ENCODE data around the gene TACC2. TPM values are rescaled to one million over a fixed set of nuclear protein-coding genes. Genes with fewer than 3 reads are reported as not detected.
"Not testable (repeated sequence)": the region's sequence is repeated elsewhere in the genome, so short reads cannot be mapped to it uniquely, and the experiment has no call there.

TACC2 gene
- total RNA-seq, 4 donors from 2014 or later, result 46.5 to 106 (median 71.6) TPM

DNA sequence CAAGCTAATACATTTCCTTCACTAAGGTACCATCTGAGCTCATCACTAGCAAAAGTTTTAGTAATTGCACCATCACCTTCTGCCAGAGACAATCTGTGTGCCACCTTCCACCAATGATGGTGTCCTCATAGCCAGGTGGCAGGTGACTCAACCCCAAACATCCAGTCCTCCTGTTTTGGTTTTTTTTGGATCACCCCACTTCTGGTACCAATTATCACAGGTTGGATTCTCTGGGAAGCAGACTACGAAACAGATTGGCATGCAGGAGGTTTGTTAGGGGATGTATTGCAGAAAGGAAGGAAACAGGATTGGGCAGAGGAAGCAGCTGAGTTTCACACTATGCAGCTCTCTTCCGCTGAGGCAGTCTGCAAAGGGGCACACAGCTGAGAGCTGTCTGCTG is 4.5 kb upstream of the TACC2 start:
- WGBS, 2 donors, result 71 to 77% methylated on average over 2 of the region's 2 CpGs
- H3K4me3 ChIP-seq, result no peak overlapping the region
- no peaks in the 10 kb centered on the region for H3K27me3 ChIP-seq
- intact Hi-C loops (cut with DNase I), result no loop called here
- H3K27ac ChIP-seq, result no peak overlapping the region
- no peak for DNase-seq
- H3K9me3 ChIP-seq, result peaks cover 0 to 11% (median 7%) of the 10 kb centered on the region in 3 donors
- TF ChIP-seq, protein P1, sequence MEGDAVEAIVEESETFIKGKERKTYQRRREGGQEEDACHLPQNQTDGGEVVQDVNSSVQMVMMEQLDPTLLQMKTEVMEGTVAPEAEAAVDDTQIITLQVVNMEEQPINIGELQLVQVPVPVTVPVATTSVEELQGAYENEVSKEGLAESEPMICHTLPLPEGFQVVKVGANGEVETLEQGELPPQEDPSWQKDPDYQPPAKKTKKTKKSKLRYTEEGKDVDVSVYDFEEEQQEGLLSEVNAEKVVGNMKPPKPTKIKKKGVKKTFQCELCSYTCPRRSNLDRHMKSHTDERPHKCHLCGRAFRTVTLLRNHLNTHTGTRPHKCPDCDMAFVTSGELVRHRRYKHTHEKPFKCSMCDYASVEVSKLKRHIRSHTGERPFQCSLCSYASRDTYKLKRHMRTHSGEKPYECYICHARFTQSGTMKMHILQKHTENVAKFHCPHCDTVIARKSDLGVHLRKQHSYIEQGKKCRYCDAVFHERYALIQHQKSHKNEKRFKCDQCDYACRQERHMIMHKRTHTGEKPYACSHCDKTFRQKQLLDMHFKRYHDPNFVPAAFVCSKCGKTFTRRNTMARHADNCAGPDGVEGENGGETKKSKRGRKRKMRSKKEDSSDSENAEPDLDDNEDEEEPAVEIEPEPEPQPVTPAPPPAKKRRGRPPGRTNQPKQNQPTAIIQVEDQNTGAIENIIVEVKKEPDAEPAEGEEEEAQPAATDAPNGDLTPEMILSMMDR (IDR thresholded peaks at IDR 0.05), result no peak
- no peak for TF ChIP-seq POLR2A (IDR thresholded peaks at IDR 0.05)
- peaks cover 0 to 19% (median 0%) of the 10 kb centered on the region in 3 donors for H3K4me1 ChIP-seq
- no peaks in the 10 kb centered on the region for H3K36me3 ChIP-seq

DNA sequence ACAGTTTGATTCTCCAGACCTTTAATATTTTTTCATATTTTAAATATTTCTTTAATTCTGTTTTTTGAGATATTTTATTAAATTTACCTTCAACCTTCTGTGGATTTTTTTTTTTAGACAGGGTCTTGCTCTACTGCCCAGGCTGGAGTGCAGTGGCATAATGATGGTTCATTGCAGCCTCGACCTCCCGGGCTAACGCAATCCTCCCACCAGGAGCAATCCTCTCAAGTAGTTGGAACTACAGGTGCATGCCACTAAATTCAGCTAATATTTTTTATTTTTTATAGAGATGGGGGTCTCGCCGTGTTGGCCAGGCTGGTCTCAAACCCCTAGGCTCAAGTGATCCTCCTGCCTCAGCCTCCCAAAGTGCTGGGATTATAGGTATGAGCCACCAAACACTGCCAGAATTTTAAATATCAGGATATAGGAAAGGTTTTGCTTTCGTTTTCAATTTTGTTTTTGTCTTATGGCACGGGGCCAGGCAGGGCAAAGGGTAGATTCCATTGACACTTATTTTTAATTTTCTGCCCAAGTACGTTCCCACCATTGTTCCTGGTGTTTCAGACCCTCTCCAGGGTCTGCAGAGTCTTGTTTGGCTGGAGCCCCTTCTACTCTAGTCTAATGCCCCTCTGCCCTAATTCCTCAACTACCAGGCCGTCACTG is 1.2 kb downstream of the TACC2 start:
- intact Hi-C loops (cut with DNase I), result no loop called here
- H3K36me3 ChIP-seq, result no peaks in the 10 kb centered on the region
- peak overlapping the region; percentile 40 to 89 (median 74) for H3K27ac ChIP-seq
- H3K27me3 ChIP-seq, result no peaks in the 10 kb centered on the region
- no peaks in the 10 kb centered on the region for H3K9me3 ChIP-seq
- H3K4me3 ChIP-seq, result peak overlapping the region in 1 of 4 donors; percentile 43
- H3K4me1 ChIP-seq, result peaks cover 0 to 61% (median 24%) of the 10 kb centered on the region in 3 donors
- TF ChIP-seq, protein P1 (IDR thresholded peaks at IDR 0.05), result no peak
- no peak for TF ChIP-seq POLR2A (IDR thresholded peaks at IDR 0.05)
- WGBS, 2 donors, result 50 to 53% methylated on average over 9 of the region's 9 CpGs
- DNase-seq, result no peak

DNA sequence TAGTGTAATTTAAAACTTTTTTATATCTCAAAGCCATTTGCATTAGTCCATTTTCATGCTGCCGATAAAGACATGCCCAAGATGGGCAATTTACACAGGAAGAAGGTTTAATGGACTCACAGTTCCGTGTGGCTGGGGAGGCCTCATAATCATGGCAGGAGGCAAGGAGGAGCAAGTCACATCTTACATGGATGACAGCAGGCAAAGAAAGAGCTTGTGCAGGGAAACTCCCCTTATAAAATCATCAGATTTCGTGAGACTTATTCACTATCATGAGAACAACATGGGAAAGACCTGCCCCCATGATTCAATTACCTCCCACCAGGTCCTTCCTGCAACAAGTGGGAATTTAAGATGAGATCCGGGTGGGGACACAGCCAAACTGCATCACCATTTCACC is 2.8 kb downstream of the TACC2 start:
- 90 to 100% methylated on average over 3 to 4 of the region's 4 CpGs for WGBS, 2 donors
- intact Hi-C loops (cut with DNase I); H3K36me3 ChIP-seq; H3K4me3 ChIP-seq; DNase-seq; H3K27me3 ChIP-seq; H3K9me3 ChIP-seq: not testable (repeated sequence)
- peaks cover 9 to 77% (median 33%) of the 10 kb centered on the region in 3 donors for H3K4me1 ChIP-seq
- peak overlapping the region in 2 of 4 donors; percentile 89 to 90 for H3K27ac ChIP-seq

DNA sequence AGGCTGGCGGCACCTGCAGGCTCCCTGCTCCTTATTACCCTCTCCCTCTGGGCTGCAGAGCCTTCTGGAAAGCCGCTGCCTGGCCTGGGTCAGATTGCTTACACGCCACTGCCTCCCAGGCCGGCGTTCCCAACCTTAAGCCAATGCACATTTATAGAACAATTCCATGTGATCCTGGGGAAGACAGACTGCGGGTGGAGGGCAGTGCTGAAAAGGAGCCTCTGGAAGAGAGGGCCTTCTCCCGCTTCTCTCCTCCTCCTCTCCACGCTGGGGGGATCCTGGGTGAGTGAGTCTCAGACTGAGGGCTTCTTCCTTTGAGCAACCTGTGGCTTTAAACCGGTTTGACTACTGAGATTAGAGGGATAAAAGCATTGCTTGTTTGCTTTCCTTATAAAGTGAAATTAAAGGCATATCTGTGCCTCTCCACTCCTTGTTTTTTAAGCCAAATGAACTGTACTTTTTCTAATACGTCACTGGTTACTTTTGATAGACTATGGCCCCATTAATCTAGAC is 5.5 kb downstream of the TACC2 start:
- H3K4me1 ChIP-seq, result peaks cover 9 to 65% (median 33%) of the 10 kb centered on the region in 3 donors
- TF ChIP-seq POLR2A (IDR thresholded peaks at IDR 0.05), result peak in 2 of 4 donors; percentile 35 to 51
- TF ChIP-seq, protein P1 (IDR thresholded peaks at IDR 0.05), result no peak
- H3K27ac ChIP-seq, result peak overlapping the region; percentile 86 to 90 (median 88)
- H3K4me3 ChIP-seq, result peak overlapping the region in 3 of 4 donors; percentile 12 to 47 (median 21)
- intact Hi-C loops (cut with DNase I), result no loop called here
- no peaks in the 10 kb centered on the region for H3K9me3 ChIP-seq
- WGBS, 2 donors, result 18 to 34% methylated on average over 6 to 9 of the region's 10 CpGs
- no peaks in the 10 kb centered on the region for H3K27me3 ChIP-seq
- no peak for DNase-seq
- H3K36me3 ChIP-seq, result no peaks in the 10 kb centered on the region

DNA sequence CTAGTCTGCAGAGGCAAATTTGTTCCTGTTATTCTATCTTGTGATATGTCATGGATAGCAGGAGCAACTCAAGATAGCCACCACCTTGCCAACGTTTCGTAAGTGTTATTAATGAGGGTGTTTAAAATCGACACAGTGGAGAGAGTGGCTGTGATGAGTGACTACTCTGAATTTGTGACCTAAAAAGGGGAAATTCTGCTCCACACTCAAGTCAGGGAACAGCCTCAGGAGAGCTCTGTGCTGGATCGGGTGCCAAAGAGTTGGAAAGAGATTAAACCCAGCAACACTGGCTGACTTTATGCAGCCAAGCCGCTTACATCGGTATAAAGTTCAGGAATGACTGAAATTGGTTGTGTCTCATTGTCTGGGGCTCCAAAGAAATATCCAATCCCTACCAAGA is 9.5 kb downstream of the TACC2 start:
- DNase-seq, result no peak
- peak overlapping the region in 3 of 4 donors; percentile 53 to 89 (median 70) for H3K27ac ChIP-seq
- intact Hi-C loops (cut with DNase I), result no loop called here
- H3K27me3 ChIP-seq, result no peaks in the 10 kb centered on the region
- WGBS, 2 donors, result 63 to 66% methylated on average over 6 of the region's 6 CpGs
- H3K36me3 ChIP-seq, result no peaks in the 10 kb centered on the region
- H3K4me1 ChIP-seq, result peaks cover 9 to 40% (median 19%) of the 10 kb centered on the region in 3 donors
- peaks cover 0 to 19% (median 12%) of the 10 kb centered on the region in 3 donors for H3K9me3 ChIP-seq
- H3K4me3 ChIP-seq, result no peak overlapping the region
- no peak for TF ChIP-seq POLR2A (IDR thresholded peaks at IDR 0.05)
- TF ChIP-seq, protein P1 (IDR thresholded peaks at IDR 0.05), result no peak
